HG03575 (cell line): Measurements from ENCODE around the gene GSS.
"Not testable (repeated sequence)": the region's sequence is repeated elsewhere in the genome, so short reads cannot be mapped to it uniquely, and the experiment has no call there.

ENCODE experiments used
- ATAC-seq: cut with Tn5 transposase; IDR thresholded peaks from one replicate; pipeline ENCODE4 v1.9.1; 2021; ENCODE audit not compliant: unreplicated experiment, insufficient number of reproducible peaks, low FRiP score; ENCODE audit errors: extremely low read depth

Gene GSS

DNA sequence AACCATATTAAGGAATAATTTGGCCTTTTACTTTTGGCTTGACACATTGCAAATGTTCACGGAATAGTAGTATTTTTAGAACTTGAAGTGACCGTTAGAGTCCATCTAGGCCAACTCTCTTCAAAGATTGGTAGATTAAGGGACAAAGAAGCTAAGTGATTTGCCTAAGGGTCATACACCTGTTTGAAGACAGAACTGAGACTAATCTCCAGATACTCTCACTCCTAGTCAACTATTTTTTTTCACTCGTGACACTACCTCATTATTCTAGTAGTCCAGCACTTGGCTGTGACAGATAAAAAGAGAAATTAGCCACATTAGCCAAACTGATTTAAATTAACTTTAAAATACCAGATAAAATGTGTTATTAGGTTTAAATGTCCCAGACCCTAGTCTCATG is 68.6 kb downstream of the GSS start:
- no peak for ATAC-seq

DNA sequence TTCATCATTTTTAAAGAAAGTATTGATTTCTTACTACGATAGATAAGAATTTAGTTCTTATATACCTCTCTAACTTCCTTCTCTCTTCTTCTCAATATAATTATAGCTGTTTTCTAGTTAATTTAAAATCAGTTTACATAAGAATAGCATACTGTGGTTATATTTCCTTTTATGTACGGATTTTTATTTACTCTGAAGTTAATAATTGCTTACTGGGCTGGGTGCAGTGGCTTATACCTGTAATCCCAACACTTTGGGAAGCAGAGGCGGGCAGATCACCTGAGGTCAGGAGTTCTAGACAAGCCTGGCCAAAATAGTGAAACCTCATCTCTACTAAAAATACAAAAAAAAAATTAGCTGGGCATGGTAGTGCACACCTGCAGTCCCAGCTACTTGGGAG is 69.5 kb downstream of the GSS start:
- ATAC-seq, result no peak

DNA sequence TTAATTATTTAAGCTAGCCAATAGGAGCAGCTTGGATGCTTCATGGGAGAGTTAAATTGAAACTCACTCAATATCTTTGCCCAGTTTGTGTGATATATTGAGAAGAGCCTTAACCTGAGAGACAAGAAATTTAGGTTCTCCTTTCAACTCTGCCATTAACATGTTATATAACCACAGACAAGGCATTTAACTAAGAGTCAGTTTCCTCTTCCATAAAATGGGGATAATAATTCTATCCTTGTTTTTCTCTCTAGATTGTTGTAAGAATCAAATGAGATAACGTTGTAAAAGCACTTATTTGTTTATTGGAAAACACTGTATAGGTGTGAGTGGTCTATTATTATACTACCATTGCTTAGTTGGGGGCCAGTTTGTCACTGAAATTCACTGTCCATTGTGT is 71.3 kb downstream of the GSS start:
- ATAC-seq, result no peak

DNA sequence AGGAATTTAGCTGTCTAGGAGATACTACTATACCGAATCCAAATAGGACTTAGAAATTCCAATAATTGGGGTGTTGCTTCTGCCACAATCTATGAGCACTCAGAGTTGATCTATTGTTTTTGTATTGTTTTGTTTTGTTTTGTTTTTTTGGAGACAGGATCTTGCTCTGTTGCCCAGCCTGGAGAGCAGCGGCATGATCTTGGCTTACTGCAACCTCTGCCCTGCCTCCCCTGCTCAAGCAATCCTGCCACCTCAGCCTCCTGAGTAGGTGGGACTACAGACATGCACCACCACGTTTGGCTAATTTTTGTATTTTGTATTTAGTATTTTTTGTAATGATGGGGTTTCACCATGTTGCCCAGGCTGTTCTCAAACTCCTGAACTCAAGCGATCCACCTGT is 71.8 kb downstream of the GSS start:
- ATAC-seq, result no peak

DNA sequence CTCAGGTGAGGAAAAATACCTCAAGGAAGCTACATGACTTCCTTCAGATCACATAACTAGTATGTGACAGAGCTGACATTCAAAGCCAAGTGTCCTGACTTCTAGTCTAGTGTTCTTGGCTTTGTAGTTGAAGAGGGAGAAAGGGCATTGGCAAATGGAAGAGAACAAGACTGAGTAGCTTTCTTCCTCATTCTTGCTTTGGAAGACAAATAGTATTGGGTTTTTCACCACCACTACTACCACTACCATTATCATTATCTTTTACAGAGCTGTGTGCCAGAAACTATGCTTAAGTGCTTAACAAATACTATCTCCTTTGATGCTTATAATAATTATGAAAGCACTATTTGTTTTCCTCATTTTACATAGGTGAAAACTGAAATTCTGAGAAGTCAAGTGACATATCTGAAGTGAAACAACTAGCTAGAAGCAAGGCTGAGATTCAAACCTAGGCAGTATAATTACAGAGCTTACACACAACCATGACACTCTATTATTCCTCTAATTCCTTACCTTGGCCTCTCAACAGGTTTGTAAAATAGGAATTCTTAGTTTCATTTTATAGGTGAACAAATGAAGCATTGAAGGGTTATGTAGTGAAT is 72.4 kb downstream of the GSS start:
- ATAC-seq, result no peak

DNA sequence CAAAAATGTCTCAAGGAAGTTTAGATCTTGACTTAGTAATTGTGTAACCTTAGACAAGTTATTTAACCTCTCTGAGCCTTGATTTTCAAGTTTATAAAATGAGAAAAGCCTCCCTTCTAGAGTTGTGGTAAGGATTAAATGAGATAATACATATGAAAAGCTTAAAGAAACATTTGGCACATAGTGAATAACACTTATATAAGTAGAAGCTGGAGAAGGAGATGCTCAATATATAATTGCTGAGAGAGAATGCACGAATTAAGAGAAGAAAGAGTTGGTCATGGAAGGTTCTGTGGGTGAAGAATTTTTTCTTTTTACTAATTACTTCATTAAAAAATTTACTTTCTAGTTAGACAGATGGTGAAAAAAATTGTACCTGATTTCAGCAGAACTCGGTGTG is 73.9 kb downstream of the GSS start:
- no peak for ATAC-seq

DNA sequence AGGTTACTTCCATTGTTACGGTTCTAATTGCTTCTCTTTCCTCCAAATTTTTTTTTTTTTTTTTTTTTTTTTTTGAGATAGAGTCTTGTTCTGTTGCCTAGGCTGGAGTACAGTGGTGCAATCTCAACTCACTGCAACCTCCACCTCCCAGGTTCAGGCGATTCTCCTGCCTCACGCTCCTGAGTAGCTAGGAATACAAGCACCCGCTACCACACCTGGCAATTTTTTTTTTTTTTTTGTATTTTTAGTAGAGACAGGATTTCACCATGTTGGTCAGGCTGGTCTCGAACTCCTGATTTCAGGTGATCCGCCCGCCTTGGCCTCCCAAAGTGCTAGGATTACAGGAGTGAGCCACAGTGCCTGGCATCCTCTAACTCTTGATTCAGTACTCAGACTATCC is 74.6 kb downstream of the GSS start:
- not testable (repeated sequence) for ATAC-seq

DNA sequence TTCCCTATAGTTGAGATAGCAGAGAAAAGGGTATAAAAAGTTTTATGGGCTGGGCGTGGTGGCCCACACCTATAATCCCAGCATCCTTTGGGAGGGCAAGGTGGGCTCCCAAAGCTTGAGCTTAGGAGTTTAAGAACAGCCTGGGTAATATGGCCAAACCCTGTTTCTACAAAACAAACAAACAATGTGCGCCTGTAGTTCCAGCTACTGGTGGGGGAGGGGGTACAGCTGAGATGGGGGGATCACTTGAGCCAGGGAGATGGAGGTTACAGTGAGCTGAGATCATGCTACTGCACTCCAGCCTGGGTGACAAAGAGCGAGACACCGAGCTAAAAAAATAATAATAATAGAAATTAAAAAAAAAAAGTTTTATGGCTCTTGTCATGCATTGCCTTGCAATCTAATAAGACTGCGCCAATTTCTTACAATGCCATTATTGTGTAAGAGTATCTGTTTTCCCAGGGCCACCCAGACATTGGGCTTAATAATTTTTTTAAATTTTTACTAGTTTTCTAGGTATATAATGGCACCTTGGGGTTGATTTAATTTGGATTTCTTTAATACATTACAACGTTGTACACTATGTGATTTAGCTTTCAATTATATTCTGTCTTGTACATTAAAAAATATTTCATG is 75.3 kb downstream of the GSS start:
- no peak for ATAC-seq
